K562 (cell line): ENCODE results near the gene RPP14. TPM values are rescaled to one million over a fixed set of nuclear protein-coding genes. Genes with fewer than 3 reads are reported as not detected.

Experiments used
- BCLAF1 ChIP-seq, 2 experiments: fragments of 450-650 bp in 1 of 2; IDR thresholded peaks; 2 replicates each; pipeline ENCODE4 v1.6.1; 2011 to 2017; ENCODE audit warnings: low read depth in 2 of 2, antibody characterized with exemption in 1 of 2, borderline replicate concordance in 1 of 2, low read length in 1 of 2, mild to moderate bottlenecking in 1 of 2, mixed read lengths in 1 of 2; ENCODE audit not compliant: control insufficient read depth in 1 of 2
- CREB1 ChIP-seq, 2 experiments: sonication (generic) in 1 of 2; formaldehyde crosslinking in 1 of 2; IDR thresholded peaks; 2 replicates each; pipeline versions ENCODE4 v1.6.1 to v1.8.0; 2012 to 2022; ENCODE audit warnings: inconsistent platforms in 1 of 2, mild to moderate bottlenecking in 1 of 2, missing genetic modification reagents in 1 of 2, moderate library complexity in 1 of 2
- DACH1 ChIP-seq: fragments of 450-650 bp; IDR thresholded peaks from 2 replicates; pipeline ENCODE4 v1.6.1; 2018; ENCODE audit not compliant: partially characterized antibody
- MEF2D ChIP-seq: conservative IDR thresholded peaks from 2 replicates; pipeline ENCODE4 v1.6.1; 2016; ENCODE audit warnings: low read depth, missing genetic modification characterization, missing compliant biosample characterization
- MGA ChIP-seq: fragments of 450-650 bp; IDR thresholded peaks from 2 replicates; pipeline ENCODE4 v1.6.1; 2016; ENCODE audit warnings: mild to moderate bottlenecking, moderate library complexity
- RBM14 ChIP-seq: fragments of 200-400 bp; formaldehyde crosslinking; IDR thresholded peaks from 2 replicates; pipeline ENCODE4 v1.6.1; 2018; ENCODE audit warnings: low read depth, mild to moderate bottlenecking, low read length, moderate library complexity, borderline replicate concordance; ENCODE audit not compliant: insufficient read depth
- SAP30 ChIP-seq: fragments of 200-600 bp; sonication (generic); IDR thresholded peaks from 2 replicates; pipeline ENCODE4 v1.6.1; 2012; ENCODE audit warnings: borderline replicate concordance, low read depth, mild to moderate bottlenecking, moderate library complexity, low read length, control low read depth, inconsistent platforms; ENCODE audit not compliant: insufficient read depth, poor library complexity, severe bottlenecking
- ZBTB2 ChIP-seq: fragments of 450-650 bp; IDR thresholded peaks from 2 replicates; pipeline ENCODE4 v1.6.1; 2016; ENCODE audit warnings: antibody characterized with exemption
- polyA plus RNA-seq, 8 experiments: library from polyadenylated mRNA; depleted of rRNA in 4 of 8; stranded (reverse) in 5 of 8; unstranded in 3 of 8; fragments of >200 nt; fragmentation: Nextera tagmentation in 2 of 8; fragmentation: Illumina TruSeq in 1 of 8; extraction: Ambion mirVana in 2 of 8; extraction: Trizol in 1 of 8; gene quantifications; 2 replicates each; pipeline versions ENCODE4 v1.2.1 to v1.2.3, GENCODE V29; 2011 to 2014; ENCODE audit warnings: inconsistent platforms in 1 of 8, missing spikeins in 1 of 8
- total RNA-seq, 7 experiments: library from RNA; depleted of rRNA in 6 of 7; stranded (reverse); fragments of >200 nt in 6 of 7; fragmentation: Illumina TruSeq in 2 of 7; extraction: Trizol in 2 of 7; gene quantifications; 2 replicates each; pipeline versions ENCODE4 v1.2.1 to v1.2.3, GENCODE V29; 2011 to 2021; ENCODE audit warnings: low replicate concordance in 1 of 7

Gene RPP14
- total and polyA plus RNA-seq, 9 of the 15 experiments (the other 6 are each of a cell fraction or from before 2014, with no cell fraction given), result 13.5 to 20.8 (median 15.4) TPM

GRCh38 chr3:58305882-58306711 lies at the start of gene RPP14, which contains the start of gene HTD2 (continued):
- TF ChIP-seq MGA, result peak; percentile 56
- no peak for TF ChIP-seq MEF2D (tag)
- no peak for TF ChIP-seq BCLAF1 (IDR thresholded peaks at IDR 0.05; ENCODE audit: borderline replicate concordance in 1 of 2, control insufficient read depth in 1 of 2, low read depth in 2 of 2, low read length in 1 of 2)
- peak; percentile 93 for TF ChIP-seq ZBTB2
- TF ChIP-seq CREB1 (IDR thresholded peaks at IDR 0.05), result peak; percentile 95
- peak; percentile 97 for TF ChIP-seq CREB1 (CRISPR knock-in tag; IDR thresholded peaks at IDR 0.05)
- TF ChIP-seq SAP30, result peak; percentile 42
- 0 out of 2 replicates have a peak, but pooled peaks have one; percentile 62 for TF ChIP-seq RBM14
- peak; percentile 28 for TF ChIP-seq DACH1
